HG03097 (cell line): ENCODE data around the gene SRGAP2B.
"Not testable (repeated sequence)": the region's sequence is repeated elsewhere in the genome, so short reads cannot be mapped to it uniquely, and the experiment has no call there.

ENCODE experiments used
- ATAC-seq: cut with Tn5 transposase; IDR thresholded peaks from one replicate; pipeline ENCODE4 v1.9.1; 2021; ENCODE audit not compliant: unreplicated experiment, low FRiP score

Gene SRGAP2B

GRCh38 chr1:145095284-145096057 is at the start of gene SRGAP2B, which contains the start of gene FAM72D:
SRGAP2B (minus strand) TSS chr1:145095328; CDS start chr1:145092901, 2,427 bp downstream.
FAM72D (plus strand) TSS chr1:145095974; CDS start chr1:145096848, 874 bp downstream.
- peak; percentile 90 for ATAC-seq

DNA sequence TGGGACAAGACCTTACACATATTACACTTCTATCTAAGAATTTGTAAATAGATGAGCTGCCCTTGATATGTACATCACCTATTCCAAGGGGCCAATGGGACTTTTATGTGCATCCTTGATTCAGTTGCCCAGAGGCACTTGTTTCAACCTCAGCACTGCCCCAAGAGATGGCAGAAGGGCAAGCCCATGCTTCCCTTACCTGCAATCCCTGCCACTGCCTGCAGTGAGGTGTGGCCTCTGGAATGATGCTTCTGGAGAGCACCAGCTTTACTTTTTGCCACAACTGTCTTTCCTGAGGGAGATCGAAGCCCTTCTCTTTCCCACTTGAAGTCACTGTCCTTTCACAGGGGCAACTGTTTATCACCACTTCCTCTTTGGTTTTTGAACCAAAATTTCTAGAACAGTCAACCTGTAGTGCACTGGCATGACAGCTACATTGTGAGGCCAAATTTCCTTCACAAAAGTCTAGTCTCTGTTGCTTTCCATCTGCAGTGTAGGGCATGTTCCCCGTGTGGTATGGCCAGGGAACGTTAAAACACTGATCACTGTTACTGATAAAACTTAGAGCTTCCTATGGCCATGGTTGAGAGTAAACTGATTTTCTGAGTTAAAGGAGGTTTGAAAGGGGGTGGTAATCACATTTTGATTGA is 49.3 kb upstream of the SRGAP2B start:
- not testable (repeated sequence) for ATAC-seq

DNA sequence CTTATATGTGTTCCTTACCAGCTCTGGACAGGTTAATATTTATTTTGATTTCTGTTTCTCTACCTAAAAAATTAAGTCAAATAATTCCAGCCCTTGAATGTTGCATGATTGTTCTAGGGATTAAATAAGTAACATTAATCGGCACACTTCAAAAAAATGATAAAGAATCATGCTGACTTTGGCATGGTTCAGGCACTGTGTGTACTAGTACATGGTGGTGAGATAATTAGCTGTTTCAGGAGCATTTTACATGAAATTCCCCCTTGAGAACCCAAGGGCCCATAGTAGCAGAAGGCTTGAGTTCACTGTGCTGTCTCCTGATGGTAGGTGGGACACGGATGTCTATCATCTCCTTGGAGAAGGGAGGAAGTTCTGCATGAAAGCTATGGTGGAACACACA is 45.4 kb upstream of the SRGAP2B start:
- not testable (repeated sequence) for ATAC-seq

DNA sequence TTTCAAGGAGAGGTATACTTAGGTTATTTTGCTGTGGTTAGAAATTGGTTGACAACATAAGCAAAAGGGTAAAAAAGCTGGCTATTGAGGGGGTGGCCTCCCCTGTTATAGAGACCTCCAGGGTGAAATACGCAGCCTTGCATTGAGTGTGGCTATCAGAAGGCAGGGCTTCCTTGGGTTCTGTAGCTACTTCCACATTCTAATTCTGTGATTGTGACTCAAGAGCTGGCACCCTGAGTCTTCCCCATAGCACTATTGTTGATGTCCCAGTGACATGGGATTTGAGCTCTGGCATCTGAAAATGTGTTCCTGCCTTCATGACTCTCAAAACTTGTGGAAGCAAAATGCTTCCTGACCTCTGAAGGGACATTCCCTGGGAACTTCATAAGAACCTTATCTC is 39.3 kb upstream of the SRGAP2B start:
- not testable (repeated sequence) for ATAC-seq

- ATAC-seq, result not testable (repeated sequence)
These were observed 33.8 kb upstream of the SRGAP2B start for GRCh38 chr1:145128697-145129469.

- ATAC-seq, result not testable (repeated sequence)
These were observed 32.0 kb upstream of the SRGAP2B start for GRCh38 chr1:145127144-145127543.

- not testable (repeated sequence) for ATAC-seq
These were observed 30.0 kb upstream of the SRGAP2B start for GRCh38 chr1:145125112-145125511.

DNA sequence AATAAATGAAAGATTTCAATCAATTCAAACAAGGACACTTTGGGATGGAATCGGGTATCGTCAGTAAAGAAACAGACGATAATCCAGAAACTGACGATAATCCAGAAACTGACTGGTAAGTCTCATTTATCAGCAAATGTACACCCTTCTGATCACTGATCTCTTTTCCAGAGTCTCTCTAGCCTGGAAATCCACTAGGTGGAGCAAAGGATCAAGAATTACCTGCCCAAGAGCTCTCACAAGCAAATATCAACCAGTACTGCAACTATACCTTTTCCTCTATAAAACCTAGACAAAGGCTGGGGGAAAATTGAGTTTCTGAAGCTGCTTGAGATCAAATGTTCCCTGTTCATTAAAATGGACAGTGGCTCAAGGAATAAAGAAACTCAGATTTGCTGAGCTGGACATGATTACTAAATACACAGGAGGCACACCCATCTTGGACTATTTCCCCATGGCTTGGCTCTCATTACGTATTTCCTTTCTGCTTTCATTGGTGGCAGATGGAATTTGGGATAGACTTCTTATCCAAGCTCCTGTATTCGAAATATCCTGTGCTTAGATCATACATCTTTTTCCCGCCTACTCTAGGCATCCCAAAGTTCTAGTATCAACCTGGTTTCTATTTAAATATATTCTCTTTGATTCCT is 29.0 kb upstream of the SRGAP2B start:
- ATAC-seq, result not testable (repeated sequence)

- not testable (repeated sequence) for ATAC-seq
These were observed 27.9 kb upstream of the SRGAP2B start for GRCh38 chr1:145123062-145123395.

GRCh38 chr1:145122344-145123061 is 27.4 kb upstream of the SRGAP2B start:
- ATAC-seq, result not testable (repeated sequence)

- ATAC-seq, result not testable (repeated sequence)
These were observed 24.7 kb upstream of the SRGAP2B start for GRCh38 chr1:145119842-145120241.

GRCh38 chr1:145115587-145116493 is 20.7 kb upstream of the SRGAP2B start:
- not testable (repeated sequence) for ATAC-seq

DNA sequence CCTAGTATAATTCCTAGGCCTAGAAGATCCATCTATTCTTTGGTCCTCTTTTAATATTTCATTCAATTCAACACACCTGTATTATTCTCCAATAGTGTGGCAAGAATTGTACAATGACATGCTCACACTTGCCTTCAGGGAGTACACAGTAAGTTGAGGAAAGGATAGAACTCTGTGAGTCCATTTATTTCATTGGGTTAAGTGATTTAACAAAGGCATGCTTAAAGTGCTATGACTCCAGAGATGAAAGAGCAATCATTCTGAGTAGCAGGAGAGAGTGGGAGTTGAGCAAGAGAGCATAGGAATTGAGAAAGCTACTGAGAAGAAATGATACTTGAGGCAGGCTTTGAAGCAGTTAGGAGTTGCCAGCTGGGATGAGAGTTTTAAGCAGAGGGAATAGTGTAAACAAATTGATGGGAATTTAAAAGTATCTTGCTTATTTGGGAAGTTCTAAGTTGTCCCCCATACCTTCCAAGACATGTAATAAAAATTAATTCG is 19.5 kb upstream of the SRGAP2B start:
- not testable (repeated sequence) for ATAC-seq

GRCh38 chr1:145112703-145113102 is 17.6 kb upstream of the SRGAP2B start:
- ATAC-seq, result not testable (repeated sequence)

GRCh38 chr1:145111674-145112073 is 16.5 kb upstream of the SRGAP2B start:
- ATAC-seq, result not testable (repeated sequence)

DNA sequence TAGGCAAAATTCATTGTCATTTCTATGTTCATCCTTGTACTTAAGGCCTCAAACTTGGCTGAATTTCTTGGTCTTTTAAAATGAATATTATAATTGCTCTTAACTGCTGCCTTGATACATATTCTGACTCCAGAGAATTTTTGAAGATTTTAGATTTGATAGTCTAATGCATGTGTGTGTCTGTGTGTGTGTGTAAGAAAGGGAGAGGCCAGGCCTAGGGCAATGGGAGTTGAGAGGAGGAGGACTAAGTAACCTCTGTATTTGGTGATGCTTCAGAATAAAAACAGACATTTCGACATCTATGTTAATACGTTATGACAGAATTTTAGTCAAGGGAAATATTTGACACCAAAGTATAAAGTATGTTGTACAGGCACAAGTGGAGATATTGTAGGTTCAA is 8.2 kb upstream of the SRGAP2B start:
- not testable (repeated sequence) for ATAC-seq

GRCh38 chr1:145101725-145102124 is 6.6 kb upstream of the SRGAP2B start:
- not testable (repeated sequence) for ATAC-seq

DNA sequence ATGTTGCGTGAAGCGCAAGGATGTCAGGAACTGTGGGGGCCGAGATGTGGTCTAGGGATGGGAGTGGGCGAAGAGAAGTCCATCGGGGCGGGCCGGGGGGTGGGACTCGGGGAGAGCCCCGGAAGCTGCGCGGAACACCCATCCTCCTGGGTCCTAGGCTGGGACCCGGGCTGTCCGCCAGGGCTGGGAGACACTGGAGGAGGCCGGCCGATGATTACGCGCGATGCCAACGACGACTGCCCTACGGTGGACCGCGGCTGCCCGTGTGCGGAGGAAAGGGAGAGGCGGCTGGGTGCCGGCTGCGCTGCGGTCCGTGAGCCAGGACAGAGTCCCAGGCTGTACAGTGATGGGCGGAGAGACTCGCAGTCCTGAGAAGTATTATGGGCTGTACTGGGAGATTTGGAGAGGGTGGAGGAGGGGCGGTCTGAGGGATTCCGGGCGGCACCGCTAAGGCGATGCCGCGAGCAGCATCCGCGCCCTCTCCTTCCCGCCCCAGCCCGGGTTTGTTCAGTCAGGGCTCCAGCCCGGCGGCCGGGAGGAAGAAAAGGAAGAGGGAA is 395 bp downstream of the SRGAP2B start:
- peak; percentile 7 for ATAC-seq
